HG02759 (cell line): ENCODE measurements around the gene GRPR.
"Not testable (repeated sequence)": the region's sequence is repeated elsewhere in the genome, so short reads cannot be mapped to it uniquely, and the experiment has no call there.

Experiments used
- ATAC-seq: cut with Tn5 transposase; IDR thresholded peaks from one replicate; pipeline ENCODE4 v1.9.1; 2021; ENCODE audit warnings: mild to moderate bottlenecking, moderate library complexity; ENCODE audit not compliant: unreplicated experiment

The GRPR gene

GRCh38 chrX:16175329-16176061 is 52.1 kb downstream of the GRPR start:
- no peak for ATAC-seq

GRCh38 chrX:16177260-16177659 is 53.9 kb downstream of the GRPR start:
- ATAC-seq, result no peak

- not testable (repeated sequence) for ATAC-seq
Observed at GRCh38 chrX:16183843-16184242, 60.5 kb downstream of the GRPR start.

- ATAC-seq, result peak; percentile 100
Observed at GRCh38 chrX:16185725-16186136, 62.4 kb downstream of the GRPR start.

- ATAC-seq, result no peak
Observed at GRCh38 chrX:16186380-16187007, 63.1 kb downstream of the GRPR start.

- no peak for ATAC-seq
Observed at GRCh38 chrX:16187024-16187760, 63.8 kb downstream of the GRPR start.

GRCh38 chrX:16188687-16189086 is 65.3 kb downstream of the GRPR start:
- no peak for ATAC-seq

GRCh38 chrX:16191605-16192004 is 68.2 kb downstream of the GRPR start:
- no peak for ATAC-seq

GRCh38 chrX:16196829-16197228 is 73.5 kb downstream of the GRPR start:
- no peak for ATAC-seq

GRCh38 chrX:16199343-16199742 is 76.0 kb downstream of the GRPR start:
- no peak for ATAC-seq

GRCh38 chrX:16202943-16203342 is 79.6 kb downstream of the GRPR start:
- no peak for ATAC-seq
